ENCODE measurements around the gene INPP5J.

The INPP5J gene

GRCh38 chr22:31098632-31099110, 24.1 kb upstream of the INPP5J start:
- H3K9me2 ChIP-seq (replicated peaks; ENCODE audit: insufficient read depth, low read length) = no peaks in the 10 kb centered on the region
- TF ChIP-seq CTCF (IDR thresholded peaks at IDR 0.05; ENCODE audit: insufficient read depth, low read length, poor library complexity, severe bottlenecking) (no peak), EZH2phosphoT487 (conservative IDR thresholded peaks at IDR 0.05; ENCODE audit: low read length) (no peak)
- no peak overlapping the region for H3K4me3 ChIP-seq (ENCODE audit: insufficient read depth, low read length, poor library complexity, severe bottlenecking)
- no peak overlapping the region for H3K9ac ChIP-seq (ENCODE audit: low read length)
- H3K27ac ChIP-seq (ENCODE audit: low read depth, low read length) = no peak overlapping the region
- H3K9me3 ChIP-seq (ENCODE audit: insufficient read depth, low read length) = no peaks in the 10 kb centered on the region
- H3K27me3 ChIP-seq (ENCODE audit: low read length) = no peaks in the 10 kb centered on the region
- H3F3A ChIP-seq (ENCODE audit: insufficient read depth) = no peaks in the 10 kb centered on the region
- H3K79me2 ChIP-seq (ENCODE audit: insufficient read depth, low read length) = no peaks in the 10 kb centered on the region
- H3K4me2 ChIP-seq (ENCODE audit: low read depth, low read length, poor library complexity, severe bottlenecking) = no peak overlapping the region
- no peaks in the 10 kb centered on the region for H3K36me3 ChIP-seq (ENCODE audit: low read length)
- H4K20me1 ChIP-seq (ENCODE audit: low read depth, low read length) = no peaks in the 10 kb centered on the region
- no peak overlapping the region for H2AFZ ChIP-seq (ENCODE audit: low read depth, low read length, severe bottlenecking)

GRCh38 chr22:31099386-31099785, 23.4 kb upstream of the INPP5J start:
- H3F3A ChIP-seq (ENCODE audit: insufficient read depth) = no peaks in the 10 kb centered on the region

GRCh38 chr22:31099841-31100761, 22.7 kb upstream of the INPP5J start:
- no peak overlapping the region for H3K4me2 ChIP-seq (ENCODE audit: low read depth, low read length, poor library complexity, severe bottlenecking)
- H3K36me3 ChIP-seq (ENCODE audit: low read length) = no peaks in the 10 kb centered on the region
- H3K9ac ChIP-seq (ENCODE audit: low read length) = no peak overlapping the region
- H3K9me2 ChIP-seq (replicated peaks; ENCODE audit: insufficient read depth, low read length) = no peaks in the 10 kb centered on the region
- no peaks in the 10 kb centered on the region for H3K9me3 ChIP-seq (ENCODE audit: insufficient read depth, low read length)
- TF ChIP-seq EZH2phosphoT487 (conservative IDR thresholded peaks at IDR 0.05; ENCODE audit: low read length) (no peak), CTCF (IDR thresholded peaks at IDR 0.05; ENCODE audit: insufficient read depth, low read length, poor library complexity, severe bottlenecking) (no peak)
- H3K27me3 ChIP-seq (ENCODE audit: low read length) = no peaks in the 10 kb centered on the region
- H4K20me1 ChIP-seq (ENCODE audit: low read depth, low read length) = no peaks in the 10 kb centered on the region
- no peak overlapping the region for H2AFZ ChIP-seq (ENCODE audit: low read depth, low read length, severe bottlenecking)
- H3K79me2 ChIP-seq (ENCODE audit: insufficient read depth, low read length) = no peaks in the 10 kb centered on the region
- H3K4me3 ChIP-seq (ENCODE audit: insufficient read depth, low read length, poor library complexity, severe bottlenecking) = no peak overlapping the region
- no peak overlapping the region for H3K27ac ChIP-seq (ENCODE audit: low read depth, low read length)
- H3F3A ChIP-seq (ENCODE audit: insufficient read depth) = no peaks in the 10 kb centered on the region

More at GRCh38 chr22:31099386-31099785, 23.4 kb upstream of the INPP5J start:
- no peaks in the 10 kb centered on the region for H3K27me3 ChIP-seq (ENCODE audit: low read length)
- H3K27ac ChIP-seq (ENCODE audit: low read depth, low read length) = no peak overlapping the region
- no peaks in the 10 kb centered on the region for H3K79me2 ChIP-seq (ENCODE audit: insufficient read depth, low read length)
- no peak overlapping the region for H3K9ac ChIP-seq (ENCODE audit: low read length)
- TF ChIP-seq CTCF (IDR thresholded peaks at IDR 0.05; ENCODE audit: insufficient read depth, low read length, poor library complexity, severe bottlenecking) (no peak), EZH2phosphoT487 (conservative IDR thresholded peaks at IDR 0.05; ENCODE audit: low read length) (no peak)
- H3K36me3 ChIP-seq (ENCODE audit: low read length) = no peaks in the 10 kb centered on the region
- no peak overlapping the region for H3K4me2 ChIP-seq (ENCODE audit: low read depth, low read length, poor library complexity, severe bottlenecking)
- no peaks in the 10 kb centered on the region for H3K9me2 ChIP-seq (replicated peaks; ENCODE audit: insufficient read depth, low read length)
- H2AFZ ChIP-seq (ENCODE audit: low read depth, low read length, severe bottlenecking) = no peak overlapping the region
- no peaks in the 10 kb centered on the region for H3K9me3 ChIP-seq (ENCODE audit: insufficient read depth, low read length)
- H3K4me3 ChIP-seq (ENCODE audit: insufficient read depth, low read length, poor library complexity, severe bottlenecking) = no peak overlapping the region
- H4K20me1 ChIP-seq (ENCODE audit: low read depth, low read length) = no peaks in the 10 kb centered on the region

All from SU-DHL-6 (cell line).